Esophagus squamous epithelium (tissue), 4 donors: ENCODE measurements around the gene ALDH1L2.

Experiments used
- POLR2A ChIP-seq, 4 donors: fragments of 450-650 bp; IDR thresholded peaks; one replicate each; pipeline ENCODE4 v1.6.1; 2017; ENCODE audit warnings: antibody characterized with exemption in 4 of 4, mild to moderate bottlenecking in 4 of 4, moderate library complexity in 3 of 4
- TF ChIP-seq, protein P1 (sequence below), 6 experiments: fragments of 450-650 bp in 4 of 6; fragments of 200-600 bp in 2 of 6; sonication (generic) in 2 of 6; IDR thresholded peaks; one replicate each; pipeline ENCODE4 v1.5.1; 2016 to 2019; ENCODE audit warnings: antibody characterized with exemption in 6 of 6, mild to moderate bottlenecking in 4 of 6, moderate library complexity in 4 of 6

DNA sequence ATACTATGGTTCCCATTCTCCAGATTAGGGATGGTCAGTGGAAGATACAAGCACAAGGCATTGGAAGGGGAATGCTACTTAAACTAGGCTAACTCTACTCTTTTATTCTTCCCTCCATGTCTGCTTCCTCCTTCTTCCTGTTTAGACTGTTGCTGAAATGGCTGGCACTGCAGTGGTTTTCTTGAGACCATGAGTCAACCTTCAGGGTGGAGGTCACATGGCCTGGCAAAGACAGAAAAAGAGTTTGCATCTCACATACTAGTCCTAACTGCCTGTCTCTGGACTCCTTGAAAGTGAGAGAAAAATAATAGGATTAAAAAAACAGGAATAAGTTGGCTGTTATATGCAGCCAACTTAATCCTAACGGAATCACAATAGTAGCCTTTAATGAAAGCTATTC, 37.0 kb downstream of the ALDH1L2 start:
- TF ChIP-seq, protein P1, sequence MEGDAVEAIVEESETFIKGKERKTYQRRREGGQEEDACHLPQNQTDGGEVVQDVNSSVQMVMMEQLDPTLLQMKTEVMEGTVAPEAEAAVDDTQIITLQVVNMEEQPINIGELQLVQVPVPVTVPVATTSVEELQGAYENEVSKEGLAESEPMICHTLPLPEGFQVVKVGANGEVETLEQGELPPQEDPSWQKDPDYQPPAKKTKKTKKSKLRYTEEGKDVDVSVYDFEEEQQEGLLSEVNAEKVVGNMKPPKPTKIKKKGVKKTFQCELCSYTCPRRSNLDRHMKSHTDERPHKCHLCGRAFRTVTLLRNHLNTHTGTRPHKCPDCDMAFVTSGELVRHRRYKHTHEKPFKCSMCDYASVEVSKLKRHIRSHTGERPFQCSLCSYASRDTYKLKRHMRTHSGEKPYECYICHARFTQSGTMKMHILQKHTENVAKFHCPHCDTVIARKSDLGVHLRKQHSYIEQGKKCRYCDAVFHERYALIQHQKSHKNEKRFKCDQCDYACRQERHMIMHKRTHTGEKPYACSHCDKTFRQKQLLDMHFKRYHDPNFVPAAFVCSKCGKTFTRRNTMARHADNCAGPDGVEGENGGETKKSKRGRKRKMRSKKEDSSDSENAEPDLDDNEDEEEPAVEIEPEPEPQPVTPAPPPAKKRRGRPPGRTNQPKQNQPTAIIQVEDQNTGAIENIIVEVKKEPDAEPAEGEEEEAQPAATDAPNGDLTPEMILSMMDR (IDR thresholded peaks at IDR 0.05) = no peak
- no peak for TF ChIP-seq POLR2A (IDR thresholded peaks at IDR 0.05)
